ENCODE data around the gene EEF1AKMT3. TPM values are rescaled to one million over a fixed set of nuclear protein-coding genes. Genes with fewer than 3 reads are reported as not detected.

Gene EEF1AKMT3
- total and polyA plus RNA-seq, 9 of the 15 experiments (the other 6 are each of a cell fraction or from before 2014, with no cell fraction given) = 4.1 to 17.2 (median 7.9) TPM

- peak; percentile 9 for TF ChIP-seq ZNF146 (CRISPR knock-in tag; IDR thresholded peaks at IDR 0.05; ENCODE audit: unreplicated experiment)
- TF ChIP-seq ZMIZ1 (IDR thresholded peaks at IDR 0.05; ENCODE audit: low read depth in 2 of 2, low read length in 2 of 2) = peak in 1 of 2 experiments; percentile 16; a peak in 1 of 4 replicates
- no peak for TF ChIP-seq ZBTB17 (CRISPR knock-in tag; IDR thresholded peaks at IDR 0.05)
- no peak for TF ChIP-seq PHTF2 (CRISPR knock-in tag; IDR thresholded peaks at IDR 0.05)
- no peak for TF ChIP-seq HNRNPH1 (optimal IDR thresholded peaks at IDR 0.05; ENCODE audit: low read depth, low read length)
- no peak for TF ChIP-seq ZNF280A (IDR thresholded peaks at IDR 0.05; ENCODE audit: low read depth, partially characterized antibody)
- TF ChIP-seq TGIF2 (CRISPR knock-in tag; IDR thresholded peaks at IDR 0.05) = 0 out of 2 replicates have a peak, but pooled peaks have one; percentile 60
- TF ChIP-seq, protein P1, sequence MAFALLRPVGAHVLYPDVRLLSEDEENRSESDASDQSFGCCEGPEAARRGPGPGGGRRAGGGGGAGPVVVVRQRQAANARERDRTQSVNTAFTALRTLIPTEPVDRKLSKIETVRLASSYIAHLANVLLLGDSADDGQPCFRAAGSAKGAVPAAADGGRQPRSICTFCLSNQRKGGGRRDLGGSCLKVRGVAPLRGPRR (CRISPR knock-in tag; IDR thresholded peaks at IDR 0.05) = no peak
- no peak for TF ChIP-seq RNF219 (CRISPR knock-in tag; IDR thresholded peaks at IDR 0.05)
- 0 out of 2 replicates have a peak, but pooled peaks have one; percentile 40 for TF ChIP-seq PTBP1 (IDR thresholded peaks at IDR 0.05; ENCODE audit: low read depth, low read length)
- TF ChIP-seq, protein P2, sequence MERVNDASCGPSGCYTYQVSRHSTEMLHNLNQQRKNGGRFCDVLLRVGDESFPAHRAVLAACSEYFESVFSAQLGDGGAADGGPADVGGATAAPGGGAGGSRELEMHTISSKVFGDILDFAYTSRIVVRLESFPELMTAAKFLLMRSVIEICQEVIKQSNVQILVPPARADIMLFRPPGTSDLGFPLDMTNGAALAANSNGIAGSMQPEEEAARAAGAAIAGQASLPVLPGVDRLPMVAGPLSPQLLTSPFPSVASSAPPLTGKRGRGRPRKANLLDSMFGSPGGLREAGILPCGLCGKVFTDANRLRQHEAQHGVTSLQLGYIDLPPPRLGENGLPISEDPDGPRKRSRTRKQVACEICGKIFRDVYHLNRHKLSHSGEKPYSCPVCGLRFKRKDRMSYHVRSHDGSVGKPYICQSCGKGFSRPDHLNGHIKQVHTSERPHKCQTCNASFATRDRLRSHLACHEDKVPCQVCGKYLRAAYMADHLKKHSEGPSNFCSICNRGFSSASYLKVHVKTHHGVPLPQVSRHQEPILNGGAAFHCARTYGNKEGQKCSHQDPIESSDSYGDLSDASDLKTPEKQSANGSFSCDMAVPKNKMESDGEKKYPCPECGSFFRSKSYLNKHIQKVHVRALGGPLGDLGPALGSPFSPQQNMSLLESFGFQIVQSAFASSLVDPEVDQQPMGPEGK (CRISPR knock-in tag; IDR thresholded peaks at IDR 0.05; ENCODE audit: borderline replicate concordance) = no peak
- TF ChIP-seq THAP12 (CRISPR knock-in tag; IDR thresholded peaks at IDR 0.05) = peak; percentile 96
- peak; percentile 89; the same call in 1 of the 2 replicates for TF ChIP-seq CBFB (CRISPR knock-in tag; IDR thresholded peaks at IDR 0.05)
These were observed 10.4 kb downstream of the EEF1AKMT3 start, which contains the start of gene TSFM (continued) for GRCh38 chr12:57782608-57783465.

Data from K562 (cell line).